ENCODE results near the gene FBXO40.
"Not testable (repeated sequence)": the region's sequence is repeated elsewhere in the genome, so short reads cannot be mapped to it uniquely, and the experiment has no call there.

FBXO40 gene

DNA sequence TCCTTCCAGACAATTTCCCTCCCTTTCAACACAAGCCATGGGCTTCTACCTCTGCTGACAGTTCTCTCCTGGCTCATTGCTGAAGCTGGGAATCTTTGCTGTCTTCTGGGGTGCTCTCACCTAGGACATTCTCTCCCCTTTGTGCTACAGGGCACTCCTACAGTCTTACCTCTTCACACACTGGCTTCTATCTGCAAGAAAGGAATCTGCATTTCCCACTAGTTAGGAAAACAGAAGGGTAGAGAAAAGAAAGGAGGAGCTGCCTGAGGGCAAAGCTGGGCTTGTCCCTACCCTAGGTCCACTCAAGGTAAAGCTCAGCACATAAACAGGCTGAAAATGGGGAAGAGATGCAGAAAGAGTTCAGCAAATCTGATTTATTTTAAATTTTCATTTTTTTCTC, 31.0 kb upstream of the FBXO40 start:
- DNase-seq (ENCODE audit: insufficient read length, low spot score) (no peak), FAIRE-seq (no peak)
- TF ChIP-seq, protein P1, sequence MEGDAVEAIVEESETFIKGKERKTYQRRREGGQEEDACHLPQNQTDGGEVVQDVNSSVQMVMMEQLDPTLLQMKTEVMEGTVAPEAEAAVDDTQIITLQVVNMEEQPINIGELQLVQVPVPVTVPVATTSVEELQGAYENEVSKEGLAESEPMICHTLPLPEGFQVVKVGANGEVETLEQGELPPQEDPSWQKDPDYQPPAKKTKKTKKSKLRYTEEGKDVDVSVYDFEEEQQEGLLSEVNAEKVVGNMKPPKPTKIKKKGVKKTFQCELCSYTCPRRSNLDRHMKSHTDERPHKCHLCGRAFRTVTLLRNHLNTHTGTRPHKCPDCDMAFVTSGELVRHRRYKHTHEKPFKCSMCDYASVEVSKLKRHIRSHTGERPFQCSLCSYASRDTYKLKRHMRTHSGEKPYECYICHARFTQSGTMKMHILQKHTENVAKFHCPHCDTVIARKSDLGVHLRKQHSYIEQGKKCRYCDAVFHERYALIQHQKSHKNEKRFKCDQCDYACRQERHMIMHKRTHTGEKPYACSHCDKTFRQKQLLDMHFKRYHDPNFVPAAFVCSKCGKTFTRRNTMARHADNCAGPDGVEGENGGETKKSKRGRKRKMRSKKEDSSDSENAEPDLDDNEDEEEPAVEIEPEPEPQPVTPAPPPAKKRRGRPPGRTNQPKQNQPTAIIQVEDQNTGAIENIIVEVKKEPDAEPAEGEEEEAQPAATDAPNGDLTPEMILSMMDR (IDR thresholded peaks at IDR 0.05; ENCODE audit: insufficient read depth, missing control alignments) = no peak

DNA sequence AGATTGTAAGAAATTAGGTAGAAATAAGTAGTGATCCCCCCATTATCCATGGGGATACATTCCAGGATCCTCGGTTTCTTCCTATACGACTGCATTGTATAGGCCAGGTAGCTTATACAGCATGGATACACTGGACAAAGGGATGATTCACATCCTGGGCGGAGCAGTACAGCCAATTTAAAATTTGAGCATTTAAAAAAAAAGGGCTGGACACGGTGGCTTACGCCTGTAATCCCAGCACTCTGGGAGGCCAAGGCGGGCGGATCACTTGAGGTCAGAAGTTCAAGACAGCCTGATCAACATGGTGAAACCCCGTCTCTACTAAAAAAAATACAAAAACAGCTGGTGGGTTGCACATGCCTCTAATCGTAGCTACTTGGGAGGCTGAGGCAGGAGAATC, 26.4 kb upstream of the FBXO40 start:
- TF ChIP-seq, protein P1 (IDR thresholded peaks at IDR 0.05; ENCODE audit: insufficient read depth, missing control alignments) = no peak
- FAIRE-seq (no peak), DNase-seq (ENCODE audit: insufficient read length, low spot score) (no peak)

DNA sequence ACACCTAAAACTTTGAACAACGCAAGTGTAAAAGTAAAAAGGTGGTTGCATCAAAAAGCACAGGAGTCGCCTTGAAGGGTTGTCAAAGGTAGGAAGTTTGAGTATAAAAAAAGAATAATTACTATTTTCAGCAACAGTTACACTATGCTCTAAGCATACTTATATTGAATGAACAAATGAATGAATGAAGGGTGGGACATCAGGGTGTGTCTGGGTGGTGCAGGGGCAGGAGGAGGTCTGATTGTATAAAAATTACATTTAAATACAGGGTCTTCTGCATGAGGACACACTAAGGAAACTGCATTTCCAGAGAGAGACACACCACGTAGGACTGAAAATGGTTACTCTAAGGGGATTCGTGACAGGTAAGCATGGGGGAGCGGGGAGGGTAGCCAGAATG, 25.5 kb upstream of the FBXO40 start, which contains the start of gene ARGFX:
ARGFX (plus strand) TSS at position 301 of the 400 bp plus-strand sequence. CDS start 2,765 bp downstream, outside the sequence.
- FAIRE-seq (no peak), DNase-seq (ENCODE audit: insufficient read length, low spot score) (no peak)
- TF ChIP-seq, protein P1 (IDR thresholded peaks at IDR 0.05; ENCODE audit: insufficient read depth, missing control alignments) = no peak

DNA sequence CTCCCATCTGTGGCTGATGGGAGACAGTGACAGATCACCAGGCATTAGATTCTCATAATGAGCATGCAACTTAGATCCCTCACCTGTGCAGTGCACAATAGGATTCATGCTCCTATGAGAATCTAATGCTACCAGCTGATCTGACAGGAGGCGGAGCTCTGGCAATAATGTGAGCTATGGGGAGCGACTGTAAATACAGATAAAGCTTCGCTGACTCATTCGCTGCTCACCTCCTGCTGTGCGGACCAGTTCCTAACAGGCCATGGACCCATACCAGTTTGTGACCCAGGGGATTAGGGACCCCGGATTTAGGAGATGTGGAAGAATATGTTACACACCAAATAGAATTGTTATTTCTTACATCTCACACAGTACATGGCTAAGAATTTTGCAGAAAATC, 18.7 kb upstream of the FBXO40 start:
- FAIRE-seq = no peak
- no peak for DNase-seq (ENCODE audit: insufficient read length, low spot score)
- TF ChIP-seq, protein P1 (IDR thresholded peaks at IDR 0.05; ENCODE audit: insufficient read depth, missing control alignments) = no peak

DNA sequence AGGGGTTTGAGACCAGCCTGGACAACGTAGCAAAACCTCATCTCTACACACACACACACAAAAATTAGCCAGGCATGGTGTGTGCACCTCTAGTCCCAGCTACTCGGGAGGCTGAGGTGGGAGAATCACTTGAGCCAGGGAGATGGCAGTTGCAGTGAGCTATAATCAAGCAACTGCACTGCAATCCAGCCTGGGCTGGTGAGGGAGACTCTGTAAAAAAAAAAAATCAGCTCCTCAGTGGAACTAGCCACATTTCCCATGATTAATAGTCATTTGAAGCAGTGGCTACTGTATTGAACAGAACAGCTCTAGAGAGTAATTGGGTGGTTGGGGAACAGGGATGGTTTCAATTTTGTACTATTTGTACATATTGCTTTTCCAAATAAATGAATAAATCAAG, 11.5 kb upstream of the FBXO40 start:
- TF ChIP-seq, protein P1 (IDR thresholded peaks at IDR 0.05; ENCODE audit: insufficient read depth, missing control alignments) = no peak
- FAIRE-seq (no peak), DNase-seq (ENCODE audit: insufficient read length, low spot score) (no peak)

DNA sequence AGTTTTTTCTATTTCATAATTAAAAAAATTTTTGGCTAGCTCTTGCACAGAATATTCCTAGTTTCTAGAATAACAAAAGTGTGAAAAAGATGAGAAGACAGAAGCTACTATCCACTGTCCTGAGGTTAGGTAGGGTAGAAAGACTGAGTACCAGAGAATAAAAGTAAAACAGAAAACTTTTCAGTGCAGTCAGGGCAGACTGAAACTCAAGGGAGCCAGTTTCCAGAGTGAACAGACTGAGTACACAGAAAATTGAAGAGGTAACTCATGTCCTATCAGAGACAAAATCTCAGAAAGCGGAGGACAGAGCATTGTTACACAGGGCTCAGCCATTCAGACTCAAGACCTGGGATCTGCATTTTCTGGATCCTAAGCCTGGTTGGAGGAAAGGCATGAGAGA, 8.8 kb upstream of the FBXO40 start:
- FAIRE-seq = no peak
- TF ChIP-seq, protein P1 (IDR thresholded peaks at IDR 0.05; ENCODE audit: insufficient read depth, missing control alignments) = no peak
- DNase-seq (ENCODE audit: insufficient read length, low spot score) = no peak

DNA sequence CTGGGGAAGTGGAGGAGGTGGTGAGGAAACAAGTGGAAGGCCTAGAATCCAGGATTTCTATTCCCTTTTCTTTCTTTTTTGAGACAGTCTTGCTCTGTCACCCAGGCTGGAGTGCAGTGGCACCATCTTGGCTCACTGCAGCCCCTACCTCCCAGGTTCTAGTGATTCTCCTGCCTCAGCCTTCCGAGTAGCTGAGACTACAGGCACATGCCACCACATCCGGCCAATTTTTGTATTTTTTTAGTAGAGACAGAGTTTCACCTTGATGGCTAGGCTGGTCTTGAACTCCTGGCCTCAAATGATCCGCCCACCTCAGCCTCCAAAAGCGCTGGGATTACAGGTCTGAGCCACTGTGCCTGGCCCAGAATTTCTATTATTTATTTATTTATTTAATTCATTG, 627 bp downstream of the FBXO40 start:
- FAIRE-seq; DNase-seq (ENCODE audit: insufficient read length, low spot score): not testable (repeated sequence)

DNA sequence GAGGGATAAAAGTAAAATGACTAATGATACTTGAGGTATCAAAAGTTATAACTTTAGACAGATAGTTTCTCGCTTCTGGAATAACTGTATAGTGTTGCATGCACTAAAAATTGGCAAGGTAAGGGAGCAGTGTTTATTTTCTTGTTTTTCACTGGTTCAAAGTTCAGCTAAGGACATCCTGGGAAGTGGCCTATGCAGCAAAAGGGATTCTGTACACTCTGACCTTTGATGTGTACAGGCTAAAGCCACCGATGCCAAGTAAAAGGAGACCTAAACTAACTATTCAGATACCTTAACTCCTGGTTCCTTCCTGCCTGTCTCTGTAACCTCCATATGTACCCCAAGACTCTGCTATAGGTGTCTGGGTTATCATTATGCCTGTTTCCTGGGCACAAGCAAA, 1.7 kb downstream of the FBXO40 start:
- no peak for FAIRE-seq
- DNase-seq (ENCODE audit: insufficient read length, low spot score) = no peak
- TF ChIP-seq, protein P1 (IDR thresholded peaks at IDR 0.05; ENCODE audit: insufficient read depth, missing control alignments) = no peak

All from D721Med (cell line).